ENCODE data around the gene NTM.
"Not testable (repeated sequence)": the region's sequence is repeated elsewhere in the genome, so short reads cannot be mapped to it uniquely, and the experiment has no call there.

NTM gene

DNA sequence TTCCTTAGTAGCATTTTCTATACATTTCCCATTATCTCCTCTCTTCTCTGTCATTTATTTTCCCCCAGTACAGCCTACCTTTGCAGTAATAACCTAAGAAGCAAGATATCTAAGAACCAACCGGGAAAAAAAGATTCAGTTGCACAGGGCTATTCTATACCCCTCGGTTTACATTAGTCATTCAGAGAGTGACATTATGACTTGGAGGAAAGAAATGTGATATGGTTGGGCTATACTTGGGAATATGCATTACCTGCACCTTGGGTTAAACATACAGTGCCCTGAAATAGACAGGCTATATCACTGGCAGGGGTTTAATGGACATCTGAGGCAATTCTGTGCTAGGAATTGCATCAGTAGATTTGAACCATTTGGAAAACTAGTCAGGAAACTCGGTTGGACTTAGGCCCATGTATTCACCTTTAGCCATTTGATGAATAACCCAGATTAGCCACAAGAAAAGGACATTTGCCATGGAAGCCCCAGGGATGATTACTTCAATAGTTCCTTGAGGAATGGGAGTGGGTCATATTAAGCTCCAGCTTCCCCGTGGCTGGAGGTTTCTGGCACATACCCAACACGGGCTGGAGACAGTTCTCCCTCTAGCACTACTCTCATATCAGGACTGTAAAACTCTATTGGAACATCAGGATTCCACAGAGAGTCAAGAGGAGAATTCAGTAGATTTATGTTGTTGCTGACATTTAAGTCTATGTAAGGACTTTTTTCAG, 973.2 kb downstream of the NTM start:
- no peak for DNase-seq

DNA sequence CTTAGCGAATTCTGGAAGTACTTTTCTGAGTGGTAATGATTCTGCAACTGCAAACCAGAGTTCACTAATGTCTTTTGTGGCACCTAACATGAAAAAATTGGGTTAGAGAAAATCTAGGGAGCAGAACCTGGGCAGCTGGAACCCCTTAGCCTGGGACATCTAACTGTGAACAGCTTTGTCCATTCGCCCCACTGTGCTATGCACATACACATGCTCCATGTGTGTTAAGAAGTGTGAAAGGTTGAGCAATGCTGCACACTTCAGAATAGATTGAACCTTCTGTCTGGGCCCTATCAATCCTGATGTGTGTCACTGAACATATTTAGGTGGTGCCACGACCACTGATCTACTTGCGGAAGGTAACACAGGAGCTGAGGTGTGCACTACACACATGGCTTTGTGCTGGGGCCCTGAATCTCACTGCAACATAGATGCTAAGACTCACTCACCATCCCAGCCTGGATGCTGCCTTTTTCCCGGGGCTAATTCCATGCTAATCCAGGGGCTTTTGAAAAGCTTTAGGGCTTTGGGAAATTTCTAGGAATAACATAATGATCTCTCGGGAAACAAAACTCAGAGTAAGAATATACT, 976.2 kb downstream of the NTM start:
- no peak for DNase-seq

DNA sequence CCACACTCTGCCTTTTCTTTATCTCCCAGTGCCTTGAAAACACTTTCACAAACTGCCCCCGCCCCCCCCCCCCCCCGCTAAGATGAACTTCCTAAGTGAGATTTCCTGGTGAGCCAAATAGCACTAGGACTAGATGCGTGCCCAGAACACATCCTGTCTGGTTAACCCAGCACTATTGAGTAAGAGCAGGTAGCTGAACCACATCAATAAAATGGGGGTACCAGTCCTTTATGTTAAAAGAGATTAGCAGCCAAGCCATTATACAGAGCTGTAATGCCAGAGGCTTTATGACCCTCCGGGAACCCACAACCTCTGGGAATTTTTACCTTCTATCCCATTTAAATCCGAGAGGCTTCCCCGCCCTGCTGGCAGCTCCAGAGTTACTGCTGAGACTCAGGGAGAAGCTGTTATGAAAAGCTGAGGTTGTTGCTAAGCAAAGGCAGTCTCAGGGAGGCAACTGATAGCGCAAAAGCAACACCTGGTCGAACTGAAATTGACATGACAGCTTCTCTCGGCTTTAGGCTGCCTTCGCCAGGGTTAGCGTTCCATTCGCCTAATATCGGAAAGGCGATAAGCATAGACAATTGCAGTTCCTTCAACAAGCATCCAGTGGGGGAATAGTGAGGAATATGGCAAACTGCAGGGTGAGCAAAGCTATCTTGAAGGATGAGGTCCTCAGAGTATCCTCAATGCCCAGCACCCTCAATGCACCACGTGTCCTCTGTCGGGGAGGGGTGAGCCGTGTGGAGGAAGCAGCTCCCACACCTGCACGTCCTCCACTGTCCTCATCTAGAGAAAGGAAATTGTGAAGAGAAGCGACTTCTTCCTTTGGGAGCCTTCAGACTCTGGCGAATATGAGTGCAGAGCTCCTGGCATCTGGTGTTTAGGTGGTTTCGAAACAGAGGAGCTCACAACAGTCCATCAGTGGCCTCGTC, 977.0 kb downstream of the NTM start:
- DNase-seq: no peak

DNA sequence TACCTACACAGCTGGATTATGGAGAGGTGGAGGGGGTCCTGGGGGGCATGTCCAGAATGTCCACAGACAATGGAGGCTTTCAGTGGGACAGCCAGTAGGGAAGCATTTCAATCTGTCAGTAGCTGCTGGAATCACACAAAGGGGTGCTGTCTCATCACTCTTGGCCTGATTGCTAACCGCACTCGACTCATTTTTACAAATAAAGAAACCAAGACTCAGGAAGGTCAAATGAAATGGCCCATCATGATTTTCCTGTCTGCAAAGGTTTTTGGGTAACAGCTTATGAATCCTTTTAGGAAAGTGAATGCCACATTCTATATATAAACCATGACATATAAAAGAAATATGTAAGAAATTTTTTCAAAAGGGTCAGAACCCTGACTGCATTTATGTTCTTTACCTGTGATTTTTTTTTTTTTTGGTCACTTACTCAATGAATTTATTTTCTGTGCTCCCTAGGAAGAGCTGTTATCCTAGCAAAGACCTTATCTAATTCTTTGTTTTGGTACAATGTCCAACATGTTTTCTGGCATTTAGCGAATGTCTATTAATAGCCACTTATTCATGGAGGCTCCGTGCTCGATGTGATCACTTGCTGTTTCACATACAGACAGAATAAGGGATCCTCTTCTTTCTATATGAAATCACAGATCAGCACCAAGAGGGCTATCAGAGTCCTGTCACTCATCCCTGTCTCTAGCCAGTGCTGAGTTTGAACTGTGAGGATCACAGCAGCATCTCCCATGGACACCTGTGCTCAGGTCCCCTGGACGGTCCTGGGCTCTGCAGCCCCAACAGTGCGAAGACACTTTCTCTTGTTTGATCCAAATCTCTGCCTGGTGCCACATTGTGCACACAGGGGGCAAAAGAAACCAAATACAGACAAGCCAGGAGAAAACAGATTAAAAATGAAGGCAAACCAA, 979.7 kb downstream of the NTM start:
- no peak for DNase-seq

DNA sequence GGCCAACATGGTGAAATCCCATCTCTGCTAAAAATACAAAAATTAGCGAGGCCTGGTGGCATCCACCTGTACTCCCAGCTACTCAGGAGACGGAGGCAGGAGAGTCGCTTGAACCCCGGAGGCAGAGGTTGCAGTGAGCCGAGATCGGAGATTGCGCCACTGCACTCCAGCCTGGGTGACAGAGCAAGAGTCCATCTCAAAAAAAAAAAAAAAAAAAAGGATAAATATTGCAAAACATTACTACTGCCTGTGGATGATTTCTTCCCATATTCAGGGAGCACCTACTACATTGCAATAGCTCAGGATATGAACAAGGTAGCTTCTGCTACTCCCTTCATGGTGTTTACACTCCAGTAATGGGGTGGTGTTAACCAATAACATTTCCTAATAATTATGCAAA, 980.6 kb downstream of the NTM start:
- DNase-seq: no peak

DNA sequence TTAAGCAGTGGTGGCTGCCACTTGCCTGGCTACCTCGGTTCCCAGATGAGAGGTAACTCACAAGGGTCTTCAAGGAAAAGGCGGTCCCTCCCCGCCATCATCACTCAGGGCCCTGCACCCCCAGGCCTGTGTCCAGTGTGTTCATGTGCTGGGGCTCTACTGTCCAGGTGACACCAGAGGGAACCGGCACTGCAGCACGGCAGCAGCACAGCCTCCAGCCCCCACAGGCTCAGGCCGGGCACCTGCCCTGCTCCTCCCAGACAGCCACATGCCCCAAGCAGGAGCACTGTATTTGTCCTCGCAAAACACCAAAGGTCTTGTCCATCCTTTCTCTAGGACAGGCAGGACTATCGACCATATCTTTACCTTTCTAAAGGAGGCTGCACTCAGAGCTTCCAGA, 982.1 kb downstream of the NTM start:
- no peak for DNase-seq

DNA sequence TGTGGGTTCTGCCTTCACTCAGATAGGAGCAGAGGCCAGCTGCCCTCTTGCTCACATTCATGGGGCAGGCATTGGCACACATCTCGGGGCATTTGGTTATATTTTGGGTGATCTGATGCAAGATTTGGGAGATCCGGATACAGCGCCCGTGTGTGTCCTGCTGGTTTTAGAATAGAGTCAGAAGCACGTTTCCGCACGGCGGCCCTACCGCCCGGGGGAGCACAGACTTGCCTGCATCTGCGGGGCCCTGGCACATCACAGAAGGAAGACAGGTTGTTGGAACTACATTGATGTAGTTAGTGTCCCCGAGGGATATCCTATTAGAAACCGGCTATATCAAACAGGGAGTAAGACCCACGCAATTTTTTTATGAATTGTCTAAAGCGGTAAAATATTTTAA, 982.8 kb downstream of the NTM start:
- no peak for DNase-seq

DNA sequence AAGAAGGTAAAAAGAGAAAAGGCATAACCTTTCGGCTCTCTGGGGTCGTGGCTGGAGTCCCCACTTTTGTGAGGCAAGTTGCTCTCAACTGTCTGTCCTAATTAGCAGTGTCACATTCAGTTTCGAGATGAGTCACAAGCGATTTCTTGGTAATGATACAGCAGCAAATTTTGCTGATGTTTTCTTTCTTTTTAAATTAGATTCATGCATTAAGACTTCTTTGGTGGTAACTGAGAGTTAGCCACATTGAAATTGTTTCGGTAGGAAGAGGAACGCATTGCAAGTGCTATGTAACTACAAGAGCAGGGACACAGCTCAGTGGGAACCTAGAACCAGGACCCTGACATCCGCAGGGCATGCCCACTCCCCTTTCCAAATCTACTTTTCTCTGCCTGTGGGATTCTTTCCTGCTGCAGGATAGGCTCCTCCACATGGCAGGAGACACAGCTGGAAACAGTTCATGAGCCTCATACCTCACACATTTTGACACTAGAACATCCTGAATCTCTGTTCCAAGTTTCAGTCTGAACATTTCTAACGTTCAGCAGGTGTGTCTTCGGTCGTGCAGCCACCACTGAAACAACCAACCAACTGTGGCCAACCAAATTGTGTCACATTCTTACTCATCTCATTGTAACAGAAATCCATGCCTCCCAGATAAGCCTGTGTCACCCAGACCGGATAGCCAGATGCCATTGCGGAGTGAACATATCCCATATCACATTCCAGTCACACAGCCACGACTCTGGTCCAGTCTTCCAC, 987.6 kb downstream of the NTM start:
- DNase-seq: no peak

DNA sequence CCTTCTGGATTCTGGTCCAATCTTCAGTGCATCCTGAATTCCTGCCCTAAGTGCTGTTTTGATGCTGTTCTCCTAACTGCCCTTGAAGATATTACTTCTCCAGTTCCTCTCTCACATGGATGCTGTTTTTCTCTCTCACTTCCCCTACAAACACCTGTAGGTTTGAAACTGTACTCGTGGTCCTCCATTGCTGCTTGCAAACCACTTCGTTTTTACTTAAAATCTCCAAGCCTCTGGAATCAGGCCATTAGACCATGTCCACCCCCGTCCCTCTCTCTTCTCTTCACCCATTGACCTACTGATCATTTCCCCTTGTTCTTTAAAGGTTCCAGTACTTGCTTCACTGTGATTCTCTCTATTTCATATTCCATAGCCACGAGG, 988.1 kb downstream of the NTM start:
- no peak for DNase-seq

DNA sequence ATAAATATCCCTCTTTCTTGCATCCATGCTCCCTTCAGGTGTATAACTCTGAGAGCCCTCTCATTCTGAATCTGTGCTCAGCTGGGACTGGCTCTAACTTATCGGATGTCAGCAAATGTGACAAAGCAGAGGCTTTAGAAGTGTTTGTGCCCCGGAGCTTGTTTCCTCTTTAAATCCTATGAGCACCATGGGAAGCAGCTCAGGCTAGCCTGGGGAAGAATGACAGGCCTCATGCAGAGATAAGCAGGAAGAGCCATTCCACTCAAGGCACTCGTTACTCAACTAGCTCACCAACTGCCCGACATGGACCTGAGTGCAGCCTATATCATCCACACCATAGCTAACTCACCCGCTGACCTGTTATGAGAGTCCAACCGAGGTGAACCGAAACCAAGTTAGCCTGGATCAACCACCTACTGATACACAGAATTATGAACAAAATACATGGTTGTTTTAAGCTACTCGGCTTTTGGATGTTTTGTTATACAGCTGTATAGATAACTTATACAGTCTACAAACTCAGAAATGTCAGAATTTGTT, 990.7 kb downstream of the NTM start:
- DNase-seq: no peak

DNA sequence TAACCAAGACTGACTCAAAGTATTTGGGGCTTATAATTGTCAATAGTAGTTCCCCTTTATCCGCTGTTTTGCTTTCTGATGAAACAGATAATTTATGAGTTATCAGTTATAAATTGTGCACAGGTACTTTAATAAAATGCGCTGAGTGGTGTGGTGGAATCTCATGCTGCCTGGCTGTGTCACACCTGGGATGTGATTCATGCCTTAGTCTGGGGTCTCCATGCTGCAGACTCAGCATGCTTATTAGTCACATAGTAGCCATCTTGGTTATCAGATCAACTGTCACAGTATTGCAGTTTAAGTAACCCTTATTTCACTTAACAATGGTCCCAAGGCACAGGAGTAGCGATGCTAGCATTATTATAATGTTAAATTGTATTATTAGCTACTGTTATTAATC, 995.2 kb downstream of the NTM start:
- DNase-seq: no peak

DNA sequence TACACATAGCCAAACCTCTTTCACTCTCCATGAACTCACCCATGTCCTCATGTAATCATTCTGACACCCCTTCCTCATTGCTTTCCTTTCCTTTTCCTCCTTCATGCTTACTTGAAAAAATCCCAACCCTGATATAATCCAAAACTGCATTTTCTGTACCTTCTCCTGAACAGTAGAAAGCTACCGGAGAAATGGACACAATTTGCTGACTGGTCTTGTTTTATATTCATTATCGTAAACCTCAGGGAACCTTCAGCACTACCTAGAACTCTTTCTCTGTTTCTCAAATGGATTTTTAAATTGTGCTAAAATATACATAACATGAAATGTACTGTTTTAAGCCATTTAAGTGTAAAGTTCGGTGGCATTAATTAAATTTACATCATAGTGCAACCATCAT, 996.9 kb downstream of the NTM start:
- DNase-seq: no peak

DNA sequence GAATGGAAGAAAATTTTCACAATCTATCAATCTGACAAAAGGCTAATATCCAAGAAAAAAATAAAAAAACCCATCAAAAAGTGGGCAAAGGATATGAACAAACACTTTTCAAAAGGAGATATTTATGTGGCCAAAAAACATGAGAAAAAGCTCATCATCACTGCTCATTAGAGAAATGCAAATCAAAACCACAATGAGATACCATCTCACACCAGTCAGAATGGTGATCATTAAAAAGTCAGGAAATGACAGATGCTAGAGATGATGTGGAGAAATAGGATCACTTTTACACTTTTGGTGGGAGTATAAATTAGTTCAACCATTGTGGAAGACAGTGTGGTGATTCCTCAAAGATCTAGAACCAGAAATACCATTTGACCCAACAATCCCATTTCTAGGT, 999.7 kb downstream of the NTM start:
- not testable (repeated sequence) for DNase-seq

DNA sequence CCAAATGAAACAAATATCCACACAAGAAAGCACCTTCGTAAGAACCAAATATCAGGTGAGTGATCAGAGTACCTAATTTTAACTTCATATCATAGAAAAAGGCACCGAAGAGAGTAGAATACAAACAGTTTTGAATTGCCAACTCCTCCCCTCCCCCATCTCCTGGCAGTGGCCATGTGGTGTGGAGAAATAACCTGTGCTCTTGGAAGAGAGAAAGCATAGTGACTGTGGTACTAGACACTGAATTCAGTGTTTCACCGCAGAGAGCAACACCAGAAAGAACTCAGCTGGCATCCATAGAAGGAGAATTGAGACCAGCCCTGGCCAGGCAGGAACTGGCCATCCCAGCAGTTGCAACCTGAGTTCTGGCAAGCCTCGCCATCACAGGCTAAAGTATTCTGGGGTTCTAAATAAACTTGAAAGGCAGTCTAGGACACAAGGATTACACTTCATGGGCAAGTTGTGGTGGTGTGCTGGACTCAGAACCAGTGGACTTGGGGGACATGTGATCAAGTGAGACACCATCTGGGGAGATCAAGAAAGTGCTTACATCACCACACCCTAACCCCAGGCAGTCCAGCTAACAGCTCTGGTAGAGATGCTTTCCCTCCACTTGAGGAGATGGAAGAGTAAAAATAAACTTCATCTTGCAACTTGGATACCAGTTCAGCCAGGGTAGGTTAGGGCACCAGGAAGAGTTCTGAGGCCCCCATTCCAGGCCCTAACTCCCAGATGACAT, 1003.2 kb downstream of the NTM start:
- no peak for DNase-seq

DNA sequence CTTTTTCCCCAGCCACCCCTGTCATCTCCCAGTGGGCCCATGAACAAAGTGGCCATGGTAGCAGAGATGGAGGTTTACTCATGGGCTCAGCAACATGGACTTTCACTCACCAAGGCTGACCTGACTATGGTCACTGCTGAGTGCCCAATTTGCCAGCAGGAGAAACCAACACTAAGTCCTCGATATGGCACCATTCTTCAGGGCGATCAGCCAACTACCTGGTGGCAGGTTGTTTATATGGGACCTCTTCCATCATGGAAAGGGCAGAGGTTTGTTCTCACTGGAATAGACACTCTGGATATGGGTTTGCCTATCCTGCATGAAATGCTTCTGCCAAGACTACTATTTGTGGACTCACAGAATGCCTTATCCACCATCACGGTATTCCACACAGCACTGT, 1009.1 kb downstream of the NTM start:
- no peak for DNase-seq

Measured in CD4-positive, alpha-beta T cell treated with Interleukin-17A for 4 hours (primary cell).